HCT116 (cell line): Measurements from ENCODE around the gene CEP170B. TPM values are rescaled to one million over a fixed set of nuclear protein-coding genes. Genes with fewer than 3 reads are reported as not detected.

Experiments used
- ATAC-seq: fragments of 200-7000 bp; cut with Tn5 transposase; 2 replicates; pipeline ENCODE4 v1.9.1; 2020; ENCODE audit warnings: mild to moderate bottlenecking, moderate library complexity
- BruUV-seq: library from RNA; stranded (reverse); fragments of 400-500 nt; replicated peaks from 2 replicates; lab custom pipeline; 2021; lab: Mats Ljungman, UMichigan
- CTCF ChIA-PET: fragments of 300-600 bp; sonication (Branson Sonifier 250); formaldehyde crosslinking; loops from one replicate; lab custom pipeline; 2021; ENCODE audit warnings: antibody characterized with exemption; lab: Charles Lee
- POLR2A ChIA-PET: fragments of 300-600, 350-600 bp; sonication (Branson Sonifier 250); formaldehyde crosslinking; loops from one replicate; lab custom pipeline; 2021; ENCODE audit warnings: antibody characterized with exemption; lab: Charles Lee
- RAD21 ChIA-PET, 2 experiments: fragments of 300-600 bp; sonication (Branson Sonifier 250); formaldehyde crosslinking; loops; one replicate each; lab custom pipeline; 2023; ENCODE audit warnings: low total read pairs in 2 of 2; ENCODE audit not compliant: uncharacterized antibody in 2 of 2, unreplicated experiment in 2 of 2, low non-redundant PET in 1 of 2; lab: Charles Lee
- DNase-seq: peaks from one replicate; pipeline ENCODE4 v3.0.0-alpha.2; 2010; ENCODE audit warnings: low read depth, low spot score
- H2AFZ ChIP-seq: fragments of 200-600 bp; shearing (Covaris generic), sonication (generic); 2 replicates; pipeline ENCODE4 v1.6.1; 2017; ENCODE audit warnings: low read depth, mixed run types, mixed read lengths, antibody characterized with exemption, low read length; ENCODE audit not compliant: poor library complexity, severe bottlenecking
- H3K27ac ChIP-seq: 2 replicates; pipeline ENCODE4 v1.5.1; 2012; ENCODE audit warnings: low read depth, low read length
- H3K27me3 ChIP-seq: fragments of 200-600 bp; sonication (generic); 2 replicates; pipeline ENCODE4 v1.6.1; 2016; ENCODE audit warnings: mixed run types, low read length, mixed read lengths; ENCODE audit not compliant: insufficient read depth
- H3K36me3 ChIP-seq, 2 experiments: fragments of 200-500 bp in 1 of 2; fragments of 200-600 bp in 1 of 2; sonication (Bioruptor generic) in 1 of 2; sonication (generic) in 1 of 2; 2 replicates each; pipeline versions ENCODE4 v1.5.1 to v1.6.1; 2014 to 2016; ENCODE audit warnings: low read length in 2 of 2, inconsistent platforms in 1 of 2, mixed read lengths in 1 of 2, mixed run types in 1 of 2; ENCODE audit not compliant: insufficient read depth in 2 of 2, control insufficient read depth in 1 of 2
- H3K4me1 ChIP-seq, 2 experiments: fragments of 200-600 bp in 1 of 2; sonication (generic) in 1 of 2; 2 replicates each; pipeline versions ENCODE4 v1.5.1 to v1.6.1; 2012 to 2017; ENCODE audit warnings: low read length in 2 of 2, inconsistent platforms in 1 of 2, mild to moderate bottlenecking in 1 of 2, mixed read lengths in 1 of 2, mixed run types in 1 of 2, moderate library complexity in 1 of 2; ENCODE audit not compliant: insufficient read depth in 2 of 2, control insufficient read depth in 1 of 2
- H3K4me2 ChIP-seq: fragments of 200-600 bp; sonication (generic); 2 replicates; pipeline ENCODE4 v1.6.1; 2017; ENCODE audit warnings: mixed run types, low read length, mixed read lengths
- H3K4me3 ChIP-seq, 2 experiments: fragments of 200-600 bp in 1 of 2; sonication (generic) in 1 of 2; replicated peaks in 1 of 2; 2 replicates each; pipeline ENCODE4 v1.5.1; 2011 to 2016; ENCODE audit warnings: low read length in 2 of 2, control low read depth in 1 of 2, low read depth in 1 of 2, mild to moderate bottlenecking in 1 of 2, mixed read lengths in 1 of 2, mixed run types in 1 of 2
- H3K79me2 ChIP-seq: fragments of 200-600 bp; sonication (generic); 2 replicates; pipeline ENCODE4 v1.6.1; 2017; ENCODE audit warnings: mild to moderate bottlenecking, mixed run types, low read length, moderate library complexity, mixed read lengths; ENCODE audit not compliant: insufficient read depth
- H3K9ac ChIP-seq: fragments of 200-600 bp; sonication (generic); 2 replicates; pipeline ENCODE4 v1.6.1; 2016; ENCODE audit warnings: low read length, mixed read lengths
- H3K9me2 ChIP-seq: fragments of 200-600 bp; sonication (generic), shearing (Covaris generic); 2 replicates; pipeline ENCODE4 v1.6.1; 2017; ENCODE audit warnings: mixed run types, mild to moderate bottlenecking, moderate library complexity; ENCODE audit not compliant: insufficient read depth
- H3K9me3 ChIP-seq, 2 experiments: fragments of 200-500 bp in 1 of 2; fragments of 200-600 bp in 1 of 2; sonication (Bioruptor generic) in 1 of 2; sonication (generic) in 1 of 2; 2 replicates each; pipeline ENCODE4 v1.6.1; 2014 to 2017; ENCODE audit warnings: low read length in 2 of 2, mixed read lengths in 2 of 2, inconsistent platforms in 1 of 2, low read depth in 1 of 2, mild to moderate bottlenecking in 1 of 2, mixed run types in 1 of 2, moderate library complexity in 1 of 2; ENCODE audit not compliant: control insufficient read depth in 1 of 2, insufficient read depth in 1 of 2
- H4K20me1 ChIP-seq: fragments of 200-600 bp; sonication (generic), shearing (Covaris generic); 2 replicates; pipeline ENCODE4 v1.6.1; 2017; ENCODE audit warnings: mixed run types, mild to moderate bottlenecking, moderate library complexity; ENCODE audit not compliant: insufficient read depth
- CBX3 ChIP-seq: IDR thresholded peaks from 2 replicates; pipeline ENCODE4 v1.6.1; 2012; ENCODE audit warnings: low read depth
- EGR1 ChIP-seq: IDR thresholded peaks from 2 replicates; pipeline ENCODE4 v1.6.1; 2012; ENCODE audit warnings: low read depth
- EZH2 ChIP-seq: fragments of 200-600 bp; sonication (generic); IDR thresholded peaks from 2 replicates; pipeline ENCODE4 v1.6.1; 2017; ENCODE audit warnings: antibody characterized with exemption, mixed run types
- EZH2phosphoT487 ChIP-seq: fragments of 200-600 bp; IDR thresholded peaks from 2 replicates; pipeline ENCODE4 v1.6.1; 2018; ENCODE audit warnings: antibody characterized with exemption, borderline replicate concordance
- FOSL1 ChIP-seq: IDR thresholded peaks from 2 replicates; pipeline ENCODE4 v1.6.1; 2012; ENCODE audit warnings: low read depth
- JUND ChIP-seq: IDR thresholded peaks from 2 replicates; pipeline ENCODE4 v1.6.1; 2012
- POLR2A ChIP-seq: IDR thresholded peaks from 2 replicates; pipeline ENCODE4 v1.7.0; 2011; ENCODE audit warnings: borderline replicate concordance; ENCODE audit not compliant: insufficient read depth, insufficient read length; ENCODE audit errors: extremely low read depth
- POLR2AphosphoS5 ChIP-seq: IDR thresholded peaks from 2 replicates; pipeline ENCODE4 v1.6.1; 2011; ENCODE audit warnings: mild to moderate bottlenecking, low read depth, low read length, moderate library complexity
- RAD21 ChIP-seq: IDR thresholded peaks from 2 replicates; pipeline ENCODE4 v1.6.1; 2012; ENCODE audit warnings: low read depth, mild to moderate bottlenecking
- SIN3A ChIP-seq: IDR thresholded peaks from 2 replicates; pipeline ENCODE4 v1.6.1; 2012; ENCODE audit warnings: low read depth
- SRF ChIP-seq: IDR thresholded peaks from 2 replicates; pipeline ENCODE4 v1.6.1; 2012; ENCODE audit warnings: low read depth
- TCF7L2 ChIP-seq: IDR thresholded peaks from 2 replicates; pipeline ENCODE4 v1.7.0; 2011; ENCODE audit warnings: borderline replicate concordance, inconsistent platforms; ENCODE audit not compliant: insufficient read depth, insufficient read length; ENCODE audit errors: extremely low read depth
- YY1 ChIP-seq: IDR thresholded peaks from 2 replicates; pipeline ENCODE4 v1.6.1; 2011; ENCODE audit warnings: low read length, low read depth, moderate library complexity, mild to moderate bottlenecking; ENCODE audit not compliant: insufficient replicate concordance; ENCODE audit errors: extremely low read depth
- ZFX ChIP-seq: fragments of 450-650 bp; IDR thresholded peaks from 2 replicates; pipeline ENCODE4 v1.6.1; 2017
- ZNF274 ChIP-seq: fragments of 200-500 bp; sonication (Bioruptor generic); IDR thresholded peaks from 2 replicates; pipeline ENCODE4 v1.6.1; 2014; ENCODE audit warnings: mild to moderate bottlenecking, low read depth, low read length, inconsistent platforms
- intact Hi-C: fragments of 100-400 bp; cut with micrococcal nuclease; formaldehyde crosslinking; loops from 2 replicates; pipeline ENCODE4 v1.10.0; 2022
- total RNA-seq: library from RNA; stranded (reverse); gene quantifications from one replicate; pipeline ENCODE4 v1.2.1, GENCODE V29; 2021; ENCODE audit not compliant: unreplicated experiment
- TF ChIP-seq, protein P1 (sequence below): IDR thresholded peaks from 2 replicates; pipeline ENCODE4 v1.6.1; 2012
- TF ChIP-seq, protein P2 (sequence below): IDR thresholded peaks from 2 replicates; pipeline ENCODE4 v1.6.1; 2011; ENCODE audit warnings: mild to moderate bottlenecking, low read length, moderate library complexity; ENCODE audit not compliant: insufficient replicate concordance; ENCODE audit errors: extremely low read depth
- TF ChIP-seq, protein P3 (sequence below): IDR thresholded peaks from 2 replicates; pipeline ENCODE4 v1.6.1; 2012

CEP170B gene
- total RNA-seq, 1 experiment from 2014 or later: 45.9 TPM

DNA sequence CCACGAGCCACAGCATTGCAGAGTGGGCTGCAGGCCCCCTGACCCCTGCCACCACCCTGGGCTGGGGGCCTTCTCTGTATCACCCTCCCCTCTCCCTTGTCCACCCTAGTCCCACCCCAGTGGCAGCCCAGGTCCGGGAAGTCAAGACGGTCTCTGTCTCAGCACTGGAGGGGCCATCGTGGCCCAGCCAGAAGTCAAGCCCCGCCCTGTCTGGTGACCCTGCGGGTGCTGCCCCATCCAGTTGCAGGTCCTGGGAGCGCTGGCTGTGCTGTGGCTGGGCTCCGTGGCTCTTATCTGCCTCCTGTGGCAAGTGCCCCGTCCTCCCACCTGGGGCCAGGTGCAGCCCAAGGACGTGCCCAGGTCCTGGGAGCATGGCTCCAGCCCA lies 62.4 kb downstream of the CEP170B start (continued):
- no peak for TF ChIP-seq JUND
- TF ChIP-seq, all 23 proteins: peak for 0

DNA sequence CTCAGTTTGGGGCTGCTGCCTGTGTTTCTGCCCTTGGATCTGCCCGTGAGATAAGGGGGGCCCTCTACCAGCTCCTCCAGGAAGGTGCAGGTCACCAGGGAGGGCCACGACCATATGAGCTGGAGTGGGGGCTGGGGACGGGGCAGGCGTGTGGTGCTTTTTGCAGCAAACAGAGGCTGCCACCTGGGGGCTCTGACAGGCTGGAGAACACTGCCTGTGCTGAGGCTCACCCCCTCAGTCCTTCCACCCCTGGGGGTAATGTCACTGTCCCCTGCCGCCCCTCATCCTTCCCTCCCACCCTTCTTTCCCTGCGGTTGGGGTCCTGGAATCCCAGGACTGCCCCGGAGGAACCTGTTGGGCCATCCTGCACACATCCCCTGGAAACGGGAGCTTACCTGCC lies 62.8 kb downstream of the CEP170B start:
- Histone ChIP-seq H3K27me3 (no peaks in the 10 kb centered on the region), H3K4me2 (no peak overlapping the region), H3K9me3 (peaks cover 0 to 8% of the 10 kb centered on the region in 2 experiments; a peak in 1 of 4 replicates), H3K9me2 (no peaks in the 10 kb centered on the region), H3K4me1 (peaks cover 0 to 4% of the 10 kb centered on the region in 2 experiments; a peak in 1 of 4 replicates), H3K4me3 (no peak overlapping the region), H4K20me1 (no peaks in the 10 kb centered on the region), H2AFZ (no peak overlapping the region), H3K36me3 (no peaks in the 10 kb centered on the region), H3K9ac (no peak overlapping the region), H3K79me2 (no peaks in the 10 kb centered on the region), H3K27ac (no peak overlapping the region)
- ChIA-PET CTCF (no interaction called here), POLR2A (no interaction called here), RAD21 (no interaction called here)
- peak; percentile 18; the same call in 1 of the 2 replicates for ATAC-seq
- intact Hi-C loops: no loop called here
- no peak for TF ChIP-seq YY1
- no TSS peak for BruUV-seq
- DNase-seq: no peak

DNA sequence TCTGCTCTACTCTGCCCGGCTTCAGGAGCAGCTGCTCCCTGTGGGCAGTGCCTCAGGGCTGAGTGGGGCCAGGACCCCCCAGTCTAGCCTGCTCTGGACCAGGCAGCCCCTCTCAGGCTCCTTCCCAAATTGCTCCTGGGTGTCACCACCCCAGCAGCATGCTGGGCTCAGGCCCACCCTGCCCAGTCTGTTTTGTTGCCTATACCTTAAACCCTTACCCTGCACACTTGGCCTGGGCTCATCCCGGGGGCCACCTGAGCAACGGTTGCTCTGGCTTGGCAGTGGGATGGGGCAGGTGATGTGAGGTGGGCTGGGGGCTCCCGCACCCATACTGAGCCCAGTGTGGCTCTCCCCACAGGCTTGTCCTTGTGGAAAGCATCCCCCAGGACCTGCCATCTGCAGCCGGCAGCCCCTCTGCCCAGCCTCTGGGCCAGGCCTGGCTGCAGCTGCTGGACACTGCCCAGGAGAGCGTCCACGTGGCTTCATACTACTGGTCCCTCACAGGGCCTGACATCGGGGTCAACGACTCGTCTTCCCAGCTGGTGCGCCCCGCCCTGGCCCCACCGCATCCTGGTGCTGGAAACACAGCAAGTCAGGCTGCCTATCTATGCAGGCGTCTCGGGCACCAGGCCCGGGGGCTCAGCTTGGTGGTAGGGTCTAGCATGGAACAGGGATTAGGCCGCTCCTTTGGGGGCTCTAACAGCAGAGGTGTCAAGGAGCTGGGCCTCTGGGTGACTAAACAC lies 63.5 kb downstream of the CEP170B start:
- Histone ChIP-seq H3K79me2 (no peaks in the 10 kb centered on the region), H3K9me2 (no peaks in the 10 kb centered on the region), H3K36me3 (no peaks in the 10 kb centered on the region), H3K9me3 (peaks cover 0 to 8% of the 10 kb centered on the region in 2 experiments; a peak in 1 of 4 replicates), H2AFZ (no peak overlapping the region), H4K20me1 (no peaks in the 10 kb centered on the region), H3K27me3 (no peaks in the 10 kb centered on the region), H3K4me1 (peaks cover 0 to 7% of the 10 kb centered on the region in 2 experiments; a peak in 1 of 4 replicates), H3K27ac (no peak overlapping the region), H3K4me3 (no peak overlapping the region), H3K4me2 (no peak overlapping the region), H3K9ac (no peak overlapping the region)
- ChIA-PET CTCF (no interaction called here), POLR2A (interaction anchor here (0.6 kb wide), 1 partner anchor 64 kb away, joined by 4 read pairs; no protein-coding TSS in a partner anchor), RAD21 (no interaction called here)
- no TSS peak for BruUV-seq
- intact Hi-C loops: no loop called here
- no peak for DNase-seq
- no peak for ATAC-seq
- no peak for TF ChIP-seq EZH2phosphoT487
- no peak for TF ChIP-seq SIN3A
- TF ChIP-seq ZNF274: no peak
- TF ChIP-seq EGR1: no peak
- TF ChIP-seq POLR2A: no peak
- TF ChIP-seq, protein P1, sequence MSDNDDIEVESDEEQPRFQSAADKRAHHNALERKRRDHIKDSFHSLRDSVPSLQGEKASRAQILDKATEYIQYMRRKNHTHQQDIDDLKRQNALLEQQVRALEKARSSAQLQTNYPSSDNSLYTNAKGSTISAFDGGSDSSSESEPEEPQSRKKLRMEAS: no peak
- TF ChIP-seq, protein P2, sequence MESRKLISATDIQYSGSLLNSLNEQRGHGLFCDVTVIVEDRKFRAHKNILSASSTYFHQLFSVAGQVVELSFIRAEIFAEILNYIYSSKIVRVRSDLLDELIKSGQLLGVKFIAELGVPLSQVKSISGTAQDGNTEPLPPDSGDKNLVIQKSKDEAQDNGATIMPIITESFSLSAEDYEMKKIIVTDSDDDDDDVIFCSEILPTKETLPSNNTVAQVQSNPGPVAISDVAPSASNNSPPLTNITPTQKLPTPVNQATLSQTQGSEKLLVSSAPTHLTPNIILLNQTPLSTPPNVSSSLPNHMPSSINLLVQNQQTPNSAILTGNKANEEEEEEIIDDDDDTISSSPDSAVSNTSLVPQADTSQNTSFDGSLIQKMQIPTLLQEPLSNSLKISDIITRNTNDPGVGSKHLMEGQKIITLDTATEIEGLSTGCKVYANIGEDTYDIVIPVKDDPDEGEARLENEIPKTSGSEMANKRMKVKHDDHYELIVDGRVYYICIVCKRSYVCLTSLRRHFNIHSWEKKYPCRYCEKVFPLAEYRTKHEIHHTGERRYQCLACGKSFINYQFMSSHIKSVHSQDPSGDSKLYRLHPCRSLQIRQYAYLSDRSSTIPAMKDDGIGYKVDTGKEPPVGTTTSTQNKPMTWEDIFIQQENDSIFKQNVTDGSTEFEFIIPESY: no peak
- no peak for TF ChIP-seq FOSL1
- no peak for TF ChIP-seq CBX3
- no peak for TF ChIP-seq POLR2AphosphoS5
- no peak for TF ChIP-seq EZH2
- TF ChIP-seq, protein P3, sequence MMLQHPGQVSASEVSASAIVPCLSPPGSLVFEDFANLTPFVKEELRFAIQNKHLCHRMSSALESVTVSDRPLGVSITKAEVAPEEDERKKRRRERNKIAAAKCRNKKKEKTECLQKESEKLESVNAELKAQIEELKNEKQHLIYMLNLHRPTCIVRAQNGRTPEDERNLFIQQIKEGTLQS: no peak
- TF ChIP-seq SRF: no peak
- no peak for TF ChIP-seq ZFX
- no peak for TF ChIP-seq JUND
- TF ChIP-seq RAD21: no peak
- TF ChIP-seq TCF7L2: no peak
